HG03565 (cell line): ENCODE measurements around the gene CCDC50.

Experiments used
- ATAC-seq: cut with Tn5 transposase; IDR thresholded peaks from one replicate; pipeline ENCODE4 v1.9.1; 2021; ENCODE audit warnings: mild to moderate bottlenecking, moderate library complexity; ENCODE audit not compliant: unreplicated experiment

Gene CCDC50

GRCh38 chr3:191376516-191377141 is 47.4 kb downstream of the CCDC50 start:
- no peak for ATAC-seq

- no peak for ATAC-seq
These were observed 49.1 kb downstream of the CCDC50 start for GRCh38 chr3:191378142-191378812.

GRCh38 chr3:191379446-191379845 is 50.3 kb downstream of the CCDC50 start:
- no peak for ATAC-seq

GRCh38 chr3:191380001-191380400 is 50.8 kb downstream of the CCDC50 start:
- ATAC-seq: no peak

- no peak for ATAC-seq
These were observed 52.1 kb downstream of the CCDC50 start for GRCh38 chr3:191381303-191381702.

GRCh38 chr3:191382661-191383060 is 53.5 kb downstream of the CCDC50 start:
- no peak for ATAC-seq

- no peak for ATAC-seq
These were observed 53.9 kb downstream of the CCDC50 start for GRCh38 chr3:191383124-191383523.

- ATAC-seq: no peak
These were observed 55.9 kb downstream of the CCDC50 start for GRCh38 chr3:191385101-191385500.

GRCh38 chr3:191387441-191388077 is 58.4 kb downstream of the CCDC50 start:
- no peak for ATAC-seq

GRCh38 chr3:191388823-191389222 is 59.6 kb downstream of the CCDC50 start:
- ATAC-seq: no peak

GRCh38 chr3:191390580-191390979 is 61.4 kb downstream of the CCDC50 start:
- ATAC-seq: no peak

GRCh38 chr3:191391861-191392808 is 62.9 kb downstream of the CCDC50 start:
- ATAC-seq: no peak

GRCh38 chr3:191393146-191393545 is 64.0 kb downstream of the CCDC50 start:
- no peak for ATAC-seq

- ATAC-seq: no peak
These were observed 68.6 kb downstream of the CCDC50 start for GRCh38 chr3:191397771-191398170.

GRCh38 chr3:191398607-191399006 is 69.4 kb downstream of the CCDC50 start:
- ATAC-seq: no peak

- ATAC-seq: no peak
These were observed 70.7 kb downstream of the CCDC50 start for GRCh38 chr3:191399918-191400317.

GRCh38 chr3:191401775-191402357 is 72.7 kb downstream of the CCDC50 start:
- ATAC-seq: no peak

GRCh38 chr3:191409791-191410359 is 80.7 kb downstream of the CCDC50 start:
- no peak for ATAC-seq

- no peak for ATAC-seq
These were observed 83.6 kb downstream of the CCDC50 start for GRCh38 chr3:191412759-191413158.

GRCh38 chr3:191414286-191414685 is 85.1 kb downstream of the CCDC50 start:
- no peak for ATAC-seq
